GM18870 (cell line): ENCODE measurements around the gene SDK1.
"Not testable (repeated sequence)": the region's sequence is repeated elsewhere in the genome, so short reads cannot be mapped to it uniquely, and the experiment has no call there.

Experiments used
- ATAC-seq: cut with Tn5 transposase; IDR thresholded peaks from one replicate; pipeline ENCODE4 v1.9.1; 2021; ENCODE audit warnings: moderate library complexity; ENCODE audit not compliant: unreplicated experiment

Gene SDK1

GRCh38 chr7:4084271-4084670 lies 783.2 kb downstream of the SDK1 start:
- ATAC-seq, result no peak

DNA sequence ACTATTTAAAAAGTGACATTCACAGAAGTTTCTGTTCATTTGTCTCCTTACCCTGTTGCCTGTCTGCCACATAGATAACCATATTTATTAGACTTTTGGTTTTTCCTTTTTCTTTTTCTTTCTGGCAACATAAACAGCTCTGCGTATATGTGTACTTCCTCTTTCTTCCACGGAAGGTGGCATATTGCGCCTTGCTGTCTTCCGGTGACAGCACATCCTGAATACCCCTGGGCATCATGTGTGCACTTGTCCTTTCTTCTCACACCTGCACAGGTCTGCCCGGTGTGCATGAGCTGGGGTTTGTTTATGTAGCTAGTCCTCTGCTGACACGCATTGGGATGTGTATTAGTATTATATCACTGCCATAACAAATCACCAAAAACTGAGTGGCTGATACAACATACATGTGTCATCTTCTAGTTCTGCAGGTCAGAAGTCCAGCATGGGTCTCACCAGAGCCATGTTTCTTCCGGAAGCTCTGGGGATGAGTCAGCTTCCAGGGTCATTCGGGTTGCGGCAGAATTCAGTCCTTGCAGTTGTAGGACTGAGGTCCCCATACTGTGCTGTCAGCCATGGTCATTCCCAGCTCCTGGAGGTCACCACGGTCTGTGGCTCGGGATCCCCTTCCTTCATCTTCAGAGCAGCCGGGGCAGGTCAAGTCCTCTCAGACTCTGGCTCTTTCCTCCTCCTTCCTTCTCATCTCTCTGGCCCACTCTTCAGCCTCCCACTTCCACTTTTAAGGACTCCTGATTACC lies 785.1 kb downstream of the SDK1 start:
- ATAC-seq, result no peak

- ATAC-seq, result no peak
These were observed 785.7 kb downstream of the SDK1 start for GRCh38 chr7:4086723-4087122.

DNA sequence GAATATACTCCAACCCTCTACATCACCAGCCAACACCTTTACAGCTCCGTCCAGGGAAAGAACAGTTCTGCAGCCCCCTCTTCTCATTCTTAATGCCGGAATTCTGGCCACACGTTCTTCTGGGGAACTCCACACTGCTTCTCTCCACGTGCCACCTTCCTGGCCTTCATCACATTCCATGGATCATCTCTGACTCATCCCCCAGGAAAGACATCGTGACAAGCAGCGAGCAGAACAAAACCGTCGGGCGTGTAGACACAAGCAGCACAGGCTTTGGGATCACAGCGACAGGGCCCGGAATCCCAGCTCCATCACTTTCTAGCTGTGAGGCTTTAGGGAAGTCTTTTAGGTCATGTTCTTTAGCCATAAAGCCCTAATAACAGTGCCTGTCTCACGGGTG lies 790.7 kb downstream of the SDK1 start:
- ATAC-seq, result no peak

- ATAC-seq, result no peak
These were observed 792.0 kb downstream of the SDK1 start for GRCh38 chr7:4093035-4093434.

DNA sequence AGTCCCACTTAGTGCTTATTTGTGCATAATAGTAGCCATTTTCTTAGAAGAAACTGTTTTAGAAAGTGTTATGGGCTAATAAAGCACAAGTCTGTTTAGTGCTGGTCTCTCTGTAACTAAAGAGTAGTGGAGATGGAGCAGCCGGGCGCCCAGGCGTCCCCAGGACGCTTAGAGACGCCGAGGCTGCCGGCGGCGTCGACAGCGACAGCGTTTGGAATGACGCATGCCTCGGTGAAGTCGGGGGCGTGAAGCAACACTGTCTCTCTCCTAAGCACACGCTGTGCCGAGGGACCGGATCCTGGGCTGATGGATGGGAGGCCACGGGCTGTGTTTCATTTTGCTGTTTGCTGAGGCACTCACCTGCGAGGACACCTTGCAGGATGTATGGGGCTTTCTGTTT lies 792.4 kb downstream of the SDK1 start:
- no peak for ATAC-seq

- ATAC-seq, result not testable (repeated sequence)
These were observed 793.1 kb downstream of the SDK1 start for GRCh38 chr7:4094158-4094557.

- ATAC-seq, result no peak
These were observed 796.1 kb downstream of the SDK1 start for GRCh38 chr7:4097001-4097609.

DNA sequence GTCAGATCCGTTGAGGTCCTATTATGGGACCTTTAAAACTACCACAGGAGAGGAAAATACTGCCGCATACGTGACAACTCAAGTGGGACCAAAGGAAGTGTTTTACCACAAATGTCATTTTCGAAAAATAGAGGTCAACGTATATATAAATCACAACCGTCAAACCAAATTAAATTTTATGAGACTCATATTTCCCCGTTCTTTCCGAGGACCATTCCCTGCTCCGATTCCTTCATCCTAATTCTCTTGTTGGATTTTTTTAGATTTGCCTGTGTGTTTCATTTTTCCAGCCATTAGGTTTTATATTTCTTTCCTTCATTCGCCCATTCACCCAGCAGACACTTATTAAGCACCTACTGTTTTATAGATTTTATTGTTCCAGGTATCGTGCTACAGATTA lies 797.1 kb downstream of the SDK1 start:
- no peak for ATAC-seq

DNA sequence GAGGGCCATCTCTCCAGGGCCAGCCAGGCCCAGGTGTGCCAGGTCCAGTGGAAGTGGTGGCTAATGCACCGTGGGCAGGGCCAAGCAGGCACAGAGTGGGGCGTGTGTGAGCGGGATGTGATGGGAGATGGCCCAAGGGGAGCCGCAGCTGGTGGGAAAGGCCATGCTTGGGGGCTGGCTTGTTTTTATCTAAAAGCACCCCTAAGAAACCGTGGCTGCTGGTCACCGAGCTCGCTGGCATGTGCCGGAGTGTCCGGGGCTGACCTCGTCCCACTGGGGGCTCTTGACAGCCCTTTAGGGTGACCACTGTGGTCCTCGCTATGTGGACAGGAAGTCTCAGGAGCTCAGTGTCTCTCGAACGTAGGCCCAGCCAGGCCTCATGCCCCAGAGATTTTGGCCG lies 798.6 kb downstream of the SDK1 start:
- ATAC-seq, result no peak

DNA sequence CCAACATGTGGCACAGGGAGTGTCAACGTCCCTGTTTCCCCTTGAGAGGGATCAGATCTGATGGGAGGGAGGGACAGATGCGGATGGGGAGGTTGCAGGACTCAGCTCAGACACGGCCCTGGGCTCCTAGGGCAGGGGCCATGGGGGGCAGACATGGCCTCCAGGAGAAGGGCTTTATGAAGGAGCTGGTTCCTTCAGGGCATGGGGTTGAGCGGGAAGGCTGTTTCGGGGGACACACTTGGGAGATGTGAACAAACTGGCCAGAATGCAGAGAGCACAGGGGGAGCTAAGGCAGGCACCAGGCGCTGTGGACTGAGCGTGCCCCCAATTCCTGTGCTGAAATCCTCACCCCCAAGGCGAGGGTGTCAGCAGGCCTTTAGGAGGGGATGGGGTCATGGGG lies 799.1 kb downstream of the SDK1 start:
- ATAC-seq, result no peak

GRCh38 chr7:4100691-4101090 lies 799.6 kb downstream of the SDK1 start:
- ATAC-seq, result no peak

GRCh38 chr7:4102231-4102841 lies 801.3 kb downstream of the SDK1 start:
- ATAC-seq, result no peak

DNA sequence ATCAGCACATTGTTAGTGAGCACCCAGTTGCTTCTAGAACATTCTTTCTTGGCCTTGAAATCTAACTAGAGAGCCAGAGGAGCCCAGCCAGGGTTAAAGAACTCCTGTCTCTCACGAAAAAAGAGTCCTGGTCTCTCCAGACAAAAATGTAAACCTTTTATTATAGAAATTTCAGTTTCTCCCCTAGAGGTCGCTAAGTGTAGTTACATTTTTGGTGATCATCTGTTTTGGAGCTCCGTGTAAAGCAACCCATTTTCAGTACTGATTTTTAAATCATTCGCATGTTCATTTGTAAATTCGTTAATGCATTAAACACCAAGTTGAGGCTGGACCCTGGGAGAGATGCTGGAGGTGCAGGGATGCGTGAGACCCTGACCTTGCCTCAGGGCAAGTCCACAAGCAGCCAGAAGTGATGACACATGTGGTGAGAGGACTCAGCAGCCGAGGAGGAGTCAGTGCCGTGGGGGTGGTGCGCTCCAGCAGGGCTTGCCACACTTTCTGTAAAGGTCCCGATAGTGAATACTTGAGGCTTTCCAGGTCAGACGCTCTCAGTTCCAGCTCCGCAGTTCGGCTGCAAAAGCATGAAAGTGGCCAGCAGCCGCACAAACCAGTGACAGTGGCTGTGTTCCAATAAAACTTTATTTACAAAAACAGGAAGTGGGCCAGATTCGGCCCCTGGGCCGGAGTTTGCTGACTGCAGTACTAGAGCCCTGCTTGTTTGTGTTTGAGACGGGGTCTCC lies 802.5 kb downstream of the SDK1 start:
- ATAC-seq, result no peak

DNA sequence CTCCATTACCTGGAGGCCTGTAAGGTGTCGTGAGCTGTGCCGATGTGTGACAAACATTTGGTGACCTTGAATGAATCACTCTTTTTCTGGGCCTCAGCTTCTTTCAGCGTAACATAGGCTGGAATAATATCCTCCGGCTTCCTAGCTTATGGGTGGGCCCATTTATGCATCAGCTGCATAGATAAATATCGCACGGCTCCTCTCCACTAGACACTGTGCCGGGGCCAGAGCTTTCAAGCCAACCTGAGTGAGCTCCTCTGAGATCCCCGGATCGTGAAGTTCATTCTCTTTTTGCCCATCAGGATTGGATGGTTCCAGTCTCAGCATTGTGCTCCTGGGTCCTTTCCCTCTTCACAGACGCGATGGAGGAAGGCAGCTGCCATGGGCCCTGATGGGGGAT lies 806.8 kb downstream of the SDK1 start:
- no peak for ATAC-seq

DNA sequence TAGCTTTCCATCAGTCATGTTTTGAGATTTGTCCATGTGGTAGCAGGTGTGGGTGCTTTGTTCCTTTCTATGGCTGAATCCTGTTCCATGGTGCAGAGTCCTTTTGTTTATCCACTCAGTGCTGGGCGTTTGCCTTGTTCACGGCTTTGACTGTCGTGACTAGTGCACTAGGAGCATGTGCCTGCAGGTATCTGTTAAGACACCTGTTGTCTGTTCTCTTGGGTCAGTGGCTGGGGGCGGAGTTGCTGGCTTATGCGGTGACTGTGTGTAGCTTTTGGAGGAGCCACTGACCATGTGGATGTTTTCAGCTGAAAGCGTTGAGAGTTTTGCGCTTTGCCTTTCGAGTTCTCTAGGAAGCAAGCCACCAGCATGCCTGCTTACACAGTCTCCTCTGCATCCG lies 807.9 kb downstream of the SDK1 start:
- no peak for ATAC-seq

DNA sequence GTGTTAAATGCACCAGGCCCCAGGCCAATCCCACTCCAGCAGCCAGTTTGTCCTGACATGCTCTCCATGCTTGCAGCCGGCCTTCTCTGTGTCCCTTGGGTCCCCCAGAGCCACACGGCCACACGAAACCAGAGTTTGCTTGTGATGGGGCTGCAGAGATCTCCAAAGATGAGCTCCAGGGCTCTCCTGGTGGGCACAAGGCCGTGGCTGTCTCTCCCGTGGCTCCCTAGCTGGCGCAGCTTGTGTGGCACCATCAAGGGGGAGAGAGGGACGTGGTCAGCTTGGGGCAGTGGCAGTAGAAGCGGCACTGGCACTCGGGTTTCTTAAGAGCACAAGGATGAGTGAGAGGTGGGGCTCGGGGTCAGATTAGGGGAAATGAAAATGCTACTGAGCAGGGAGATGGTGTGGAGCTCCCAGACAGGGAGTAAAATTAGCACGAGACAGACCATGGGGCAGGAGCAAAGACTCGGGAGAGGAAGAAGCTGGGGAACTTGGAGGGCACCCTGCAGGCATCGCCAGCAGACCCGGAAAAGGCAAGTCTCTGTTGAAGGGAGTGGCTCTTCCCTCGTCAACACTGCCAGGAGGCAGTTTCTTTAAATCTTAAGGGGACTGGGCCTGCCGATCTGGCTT lies 808.5 kb downstream of the SDK1 start:
- ATAC-seq, result no peak

DNA sequence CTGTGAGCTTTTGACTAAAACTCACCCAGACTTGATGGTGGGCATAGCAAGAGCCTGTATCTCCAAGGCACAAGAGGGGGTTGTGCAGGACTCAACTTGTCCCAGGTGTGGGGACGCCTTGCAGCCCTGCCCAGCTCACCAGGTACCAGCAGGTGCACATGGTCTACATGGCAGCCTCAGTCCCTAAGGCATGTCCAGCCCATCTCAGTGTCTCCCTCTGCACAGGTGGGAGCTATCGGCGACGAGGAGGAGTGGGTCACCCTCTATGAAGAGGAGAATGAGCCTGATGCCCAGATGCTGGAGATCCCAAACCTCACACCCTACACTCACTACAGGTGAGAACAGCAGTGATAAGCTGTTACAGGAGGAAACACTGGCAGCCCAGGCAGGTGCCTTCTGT lies 809.4 kb downstream of the SDK1 start:
- no peak for ATAC-seq

DNA sequence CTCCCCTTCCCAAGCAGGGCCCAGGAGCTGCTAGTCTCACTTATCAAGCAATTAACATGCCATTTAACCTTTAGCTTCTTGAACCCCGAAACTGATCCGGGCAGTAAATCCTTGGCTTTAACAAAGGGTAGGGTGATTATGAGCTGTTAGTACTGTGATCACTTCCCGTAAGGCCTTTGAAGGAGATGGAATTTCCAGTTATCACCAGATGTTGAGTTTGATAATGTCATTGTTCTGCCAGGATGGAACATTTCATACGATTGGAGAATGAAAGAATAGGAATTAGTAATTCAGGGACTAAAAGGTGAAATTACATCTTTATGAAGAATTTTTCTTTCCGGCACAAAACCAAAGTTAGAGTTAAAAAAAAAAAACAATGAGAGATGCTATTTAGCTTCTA lies 810.1 kb downstream of the SDK1 start:
- ATAC-seq, result no peak

- ATAC-seq, result no peak
These were observed 812.2 kb downstream of the SDK1 start for GRCh38 chr7:4113271-4113670.

DNA sequence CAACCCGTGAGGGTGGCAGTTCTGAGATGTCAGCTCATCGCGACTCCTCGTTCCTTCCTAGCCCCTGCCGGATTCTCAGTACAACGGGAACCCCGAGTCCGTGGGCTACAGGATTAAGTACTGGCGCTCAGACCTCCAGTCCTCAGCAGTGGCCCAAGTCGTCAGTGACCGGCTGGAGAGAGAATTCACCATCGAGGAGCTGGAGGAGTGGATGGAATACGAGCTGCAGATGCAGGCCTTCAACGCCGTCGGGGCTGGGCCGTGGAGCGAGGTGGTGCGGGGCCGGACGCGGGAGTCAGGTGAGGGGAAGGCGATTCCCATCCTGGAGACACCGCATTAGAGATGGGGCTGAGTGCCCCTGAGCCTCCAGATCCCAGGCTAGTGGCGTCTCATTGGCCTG lies 812.9 kb downstream of the SDK1 start:
- no peak for ATAC-seq
